Mesenchymal stem cell (in vitro differentiated cells and primary cell): ENCODE data around the gene MORN4.
A peak's percentile ranks its signal among the peaks of the same experiment; 100 is the strongest.
"Not testable (repeated sequence)": the region's sequence is repeated elsewhere in the genome, so short reads cannot be mapped to it uniquely, and the experiment has no call there.

Experiments used
- DNase-seq: peaks from one replicate; pipeline ENCODE4 v3.0.0-alpha.2; 2013
- H2AFZ ChIP-seq: one replicate; pipeline ENCODE4 v1.6.1; 2013; ENCODE audit warnings: low read depth, mild to moderate bottlenecking, control low read depth, inconsistent platforms, low read length, moderate library complexity
- H2AK5ac ChIP-seq: 2 replicates; pipeline ENCODE4 v1.6.1; 2013; ENCODE audit warnings: low read length, moderate library complexity, mild to moderate bottlenecking, inconsistent platforms; ENCODE audit not compliant: severe bottlenecking
- H2BK120ac ChIP-seq: one replicate; pipeline ENCODE4 v1.6.1; 2013; ENCODE audit warnings: low read depth, mild to moderate bottlenecking, inconsistent platforms, low read length, moderate library complexity
- H2BK12ac ChIP-seq, 2 experiments: one replicate each; pipeline ENCODE4 v1.6.1; 2013; ENCODE audit warnings: inconsistent platforms in 2 of 2, low read length in 2 of 2, mild to moderate bottlenecking in 2 of 2, moderate library complexity in 2 of 2, control low read depth in 1 of 2
- H2BK15ac ChIP-seq: one replicate; pipeline ENCODE4 v1.6.1; 2013; ENCODE audit warnings: mild to moderate bottlenecking, low read depth, inconsistent platforms; ENCODE audit not compliant: poor library complexity, severe bottlenecking
- H2BK5ac ChIP-seq: 2 replicates; pipeline ENCODE4 v1.6.1; 2013; ENCODE audit warnings: low read depth, mild to moderate bottlenecking, low read length, control low read depth, inconsistent platforms; ENCODE audit not compliant: poor library complexity, severe bottlenecking
- H3K14ac ChIP-seq, 2 experiments: one replicate each; pipeline ENCODE4 v1.6.1; 2013; ENCODE audit warnings: inconsistent platforms in 2 of 2, low read length in 2 of 2, control low read depth in 1 of 2, mild to moderate bottlenecking in 1 of 2, moderate library complexity in 1 of 2
- H3K18ac ChIP-seq, 2 experiments: one replicate each; pipeline ENCODE4 v1.6.1; 2013; ENCODE audit warnings: inconsistent platforms in 2 of 2, low read length in 2 of 2, control low read depth in 1 of 2, low read depth in 1 of 2, mild to moderate bottlenecking in 1 of 2
- H3K23ac ChIP-seq, 2 experiments: one replicate each; pipeline ENCODE4 v1.6.1; 2013; ENCODE audit warnings: inconsistent platforms in 2 of 2, low read length in 2 of 2, mild to moderate bottlenecking in 2 of 2, moderate library complexity in 2 of 2, control low read depth in 1 of 2
- H3K27ac ChIP-seq: 2 replicates; pipeline ENCODE4 v1.5.1; 2013; ENCODE audit warnings: mild to moderate bottlenecking, moderate library complexity, low read length, control low read depth, inconsistent platforms; ENCODE audit not compliant: poor library complexity, severe bottlenecking
- H3K27me3 ChIP-seq, 2 experiments: 2 replicates each; pipeline versions ENCODE4 v1.6.1 to v1.7.0; 2013; ENCODE audit warnings: low read length in 2 of 2, mild to moderate bottlenecking in 2 of 2, moderate library complexity in 2 of 2, control low read depth in 1 of 2, inconsistent platforms in 1 of 2; ENCODE audit not compliant: control insufficient read depth in 1 of 2, insufficient read depth in 1 of 2
- H3K36me3 ChIP-seq, 2 experiments: 2 replicates each; pipeline versions ENCODE4 v1.6.1 to v1.7.0; 2013; ENCODE audit warnings: low read length in 2 of 2, control low read depth in 1 of 2, inconsistent platforms in 1 of 2, low read depth in 1 of 2, mild to moderate bottlenecking in 1 of 2; ENCODE audit not compliant: insufficient read depth in 2 of 2, control insufficient read depth in 1 of 2
- H3K4ac ChIP-seq, 2 experiments: one replicate each; pipeline ENCODE4 v1.6.1; 2013; ENCODE audit warnings: inconsistent platforms in 2 of 2, low read length in 2 of 2, mild to moderate bottlenecking in 2 of 2, moderate library complexity in 2 of 2, control low read depth in 1 of 2, low read depth in 1 of 2
- H3K4me1 ChIP-seq: 2 replicates; pipeline ENCODE4 v1.6.1; 2013; ENCODE audit warnings: low read depth, low read length, control low read depth; ENCODE audit not compliant: control insufficient read depth, insufficient read depth
- H3K4me2 ChIP-seq: 2 replicates; pipeline ENCODE4 v1.6.1; 2013; ENCODE audit warnings: low read length, mild to moderate bottlenecking, inconsistent platforms; ENCODE audit not compliant: poor library complexity, severe bottlenecking
- H3K4me3 ChIP-seq, 2 experiments: 2 replicates each; pipeline versions ENCODE4 v1.5.1 to v1.7.0; 2013; ENCODE audit warnings: low read length in 2 of 2, mild to moderate bottlenecking in 2 of 2, control low read depth in 1 of 2, low read depth in 1 of 2; ENCODE audit not compliant: insufficient read depth in 1 of 2
- H3K79me1 ChIP-seq: replicated peaks from 2 replicates; pipeline ENCODE4 v1.6.1; 2013; ENCODE audit warnings: mild to moderate bottlenecking, control low read depth, low read length, inconsistent platforms; ENCODE audit not compliant: poor library complexity, severe bottlenecking
- H3K9ac ChIP-seq: 2 replicates; pipeline ENCODE4 v1.7.0; 2013; ENCODE audit warnings: mild to moderate bottlenecking, low read length, moderate library complexity
- H3K9me3 ChIP-seq: 2 replicates; pipeline ENCODE4 v1.7.0; 2013; ENCODE audit warnings: mild to moderate bottlenecking, low read length; ENCODE audit not compliant: control insufficient read depth
- H4K8ac ChIP-seq: one replicate; pipeline ENCODE4 v1.6.1; 2013; ENCODE audit warnings: inconsistent platforms, mild to moderate bottlenecking, low read length, moderate library complexity
- H4K91ac ChIP-seq: one replicate; pipeline ENCODE4 v1.6.1; 2013; ENCODE audit warnings: mild to moderate bottlenecking, low read length, inconsistent platforms
- WGBS: methylation state at CpG from one replicate; pipeline ENCODE4 v1.1.7; 2013; ENCODE audit warnings: mixed read lengths; 5-methylcytosine and 5-hydroxymethylcytosine counted together

Gene MORN4

DNA sequence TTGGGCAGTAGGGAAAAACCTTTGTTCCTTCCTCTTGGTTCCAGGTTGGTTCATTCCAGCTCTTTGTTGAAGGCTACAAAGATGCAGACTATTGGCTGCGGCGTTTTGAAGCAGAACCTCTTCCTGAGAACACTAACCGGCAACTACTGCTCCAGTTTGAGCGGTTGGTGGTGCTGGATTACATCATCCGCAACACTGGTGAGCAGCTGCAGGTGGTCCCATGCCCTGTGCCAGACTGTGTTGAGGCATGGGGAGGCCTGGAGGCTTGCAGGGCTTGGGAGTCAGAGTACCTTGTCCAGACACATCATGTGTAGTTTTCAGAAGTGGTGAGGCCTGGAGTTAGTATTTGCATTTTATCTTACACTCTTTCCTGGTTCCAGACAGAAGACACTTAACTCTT, 23.5 kb upstream of the MORN4 start:
- H3K4ac ChIP-seq: no peak overlapping the region
- H3K14ac ChIP-seq: no peak overlapping the region
- no peak overlapping the region for H2BK5ac ChIP-seq
- H2BK12ac ChIP-seq: no peak overlapping the region
- H3K4me3 ChIP-seq: no peak overlapping the region
- H4K8ac ChIP-seq: no peak overlapping the region
- H2BK120ac ChIP-seq: no peak overlapping the region
- H3K27ac ChIP-seq: no peak overlapping the region
- H3K36me3 ChIP-seq: peaks cover 24 to 79% of the 10 kb centered on the region in 2 experiments
- no peak overlapping the region for H3K18ac ChIP-seq
- H3K4me2 ChIP-seq: no peak overlapping the region
- no peak for DNase-seq
- 96% methylated on average over 5 of the region's 5 CpGs for WGBS
- H4K91ac ChIP-seq: peak overlapping the region; percentile 50
- no peaks in the 10 kb centered on the region for H3K9me3 ChIP-seq
- H3K27me3 ChIP-seq: no peaks in the 10 kb centered on the region
- no peak overlapping the region for H2BK15ac ChIP-seq
- peaks cover 9% of the 10 kb centered on the region for H3K79me1 ChIP-seq
- H2AFZ ChIP-seq: no peak overlapping the region
- peaks cover 2% of the 10 kb centered on the region for H3K4me1 ChIP-seq
- H2AK5ac ChIP-seq: no peak overlapping the region
- no peak overlapping the region for H3K23ac ChIP-seq
- H3K9ac ChIP-seq: no peak overlapping the region

- H2BK5ac ChIP-seq: no peak overlapping the region
- H4K91ac ChIP-seq: no peak overlapping the region
- WGBS: 85% methylated on average over 2 of the region's 3 CpGs
- H2AK5ac ChIP-seq: no peak overlapping the region
- H3K27ac ChIP-seq: no peak overlapping the region
- no peak overlapping the region for H3K4me3 ChIP-seq
- no peak overlapping the region for H2AFZ ChIP-seq
- H2BK12ac ChIP-seq: no peak overlapping the region
- H3K27me3 ChIP-seq: no peaks in the 10 kb centered on the region
- no peak overlapping the region for H3K23ac ChIP-seq
- H3K4me2 ChIP-seq: no peak overlapping the region
- no peak overlapping the region for H4K8ac ChIP-seq
- H3K9me3 ChIP-seq: no peaks in the 10 kb centered on the region
- no peak overlapping the region for H2BK15ac ChIP-seq
- H3K14ac ChIP-seq: no peak overlapping the region
- H3K79me1 ChIP-seq: peaks cover 9% of the 10 kb centered on the region
- H3K36me3 ChIP-seq: peaks cover 22 to 68% of the 10 kb centered on the region in 2 experiments
- no peak overlapping the region for H3K18ac ChIP-seq
- no peak overlapping the region for H3K4ac ChIP-seq
- no peak overlapping the region for H2BK120ac ChIP-seq
- DNase-seq: peak; percentile 56
- peaks cover 6% of the 10 kb centered on the region for H3K4me1 ChIP-seq
- H3K9ac ChIP-seq: no peak overlapping the region
These were observed 18.5 kb upstream of the MORN4 start for GRCh38 chr10:97651773-97652172.

DNA sequence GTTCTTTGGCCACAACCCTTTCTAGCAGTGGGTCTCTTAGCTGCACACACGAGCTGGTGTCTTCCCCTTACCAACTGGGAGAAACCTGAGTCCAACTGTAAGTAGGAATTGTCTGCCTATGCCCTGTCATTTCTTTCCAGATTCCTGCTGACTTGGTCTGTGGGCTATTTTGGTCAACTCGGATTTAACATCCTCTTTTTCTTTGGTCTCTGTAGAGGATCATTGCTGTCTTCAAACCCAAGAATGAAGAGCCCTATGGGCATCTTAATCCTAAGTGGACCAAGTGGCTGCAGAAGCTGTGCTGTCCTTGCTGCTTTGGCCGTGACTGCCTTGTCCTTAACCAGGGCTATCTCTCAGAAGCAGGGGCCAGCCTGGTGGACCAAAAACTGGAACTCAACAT, 17.4 kb upstream of the MORN4 start:
- Histone ChIP-seq H3K18ac (no peak overlapping the region), H4K8ac (no peak overlapping the region), H2AK5ac (no peak overlapping the region), H4K91ac (no peak overlapping the region), H3K4ac (no peak overlapping the region), H3K14ac (no peak overlapping the region), H3K27me3 (no peaks in the 10 kb centered on the region), H2BK5ac (no peak overlapping the region), H2AFZ (no peak overlapping the region), H3K4me1 (peaks cover 5% of the 10 kb centered on the region), H2BK120ac (no peak overlapping the region), H3K4me2 (no peak overlapping the region), H3K79me1 (peaks cover 5% of the 10 kb centered on the region), H3K27ac (no peak overlapping the region), H3K36me3 (peaks cover 19 to 68% of the 10 kb centered on the region in 2 experiments), H3K23ac (no peak overlapping the region), H2BK15ac (no peak overlapping the region), H2BK12ac (no peak overlapping the region), H3K9ac (peak overlapping the region; percentile 20), H3K9me3 (no peaks in the 10 kb centered on the region), H3K4me3 (no peak overlapping the region)
- no peak for DNase-seq
- WGBS: 97% methylated on average over 3 of the region's 3 CpGs

GRCh38 chr10:97649405-97649750, 16.1 kb upstream of the MORN4 start:
- not testable (repeated sequence) for H4K91ac ChIP-seq, H2AK5ac ChIP-seq, H3K23ac ChIP-seq, H2BK12ac ChIP-seq, H4K8ac ChIP-seq, H3K14ac ChIP-seq, H2AFZ ChIP-seq, H3K9me3 ChIP-seq, H2BK120ac ChIP-seq, H2BK5ac ChIP-seq, DNase-seq, H3K4me3 ChIP-seq, H3K4ac ChIP-seq, H3K4me2 ChIP-seq, H2BK15ac ChIP-seq, H3K27me3 ChIP-seq, H3K4me1 ChIP-seq, H3K18ac ChIP-seq
- H3K27ac ChIP-seq: peak overlapping the region; percentile 89
- H3K9ac ChIP-seq: peak overlapping the region; percentile 83
- H3K79me1 ChIP-seq: peaks cover 12% of the 10 kb centered on the region
- WGBS: 100% methylated on average over 1 of the region's 4 CpGs
- peaks cover 15 to 67% of the 10 kb centered on the region in 2 experiments for H3K36me3 ChIP-seq
